NCI-H345 (cell line): Measurements from ENCODE around the gene HOXA6.

Experiments
- DNase-seq: peaks from one replicate; lab custom pipeline; 2025; lab: John Stamatoyannopoulos, UW

The HOXA6 gene

DNA sequence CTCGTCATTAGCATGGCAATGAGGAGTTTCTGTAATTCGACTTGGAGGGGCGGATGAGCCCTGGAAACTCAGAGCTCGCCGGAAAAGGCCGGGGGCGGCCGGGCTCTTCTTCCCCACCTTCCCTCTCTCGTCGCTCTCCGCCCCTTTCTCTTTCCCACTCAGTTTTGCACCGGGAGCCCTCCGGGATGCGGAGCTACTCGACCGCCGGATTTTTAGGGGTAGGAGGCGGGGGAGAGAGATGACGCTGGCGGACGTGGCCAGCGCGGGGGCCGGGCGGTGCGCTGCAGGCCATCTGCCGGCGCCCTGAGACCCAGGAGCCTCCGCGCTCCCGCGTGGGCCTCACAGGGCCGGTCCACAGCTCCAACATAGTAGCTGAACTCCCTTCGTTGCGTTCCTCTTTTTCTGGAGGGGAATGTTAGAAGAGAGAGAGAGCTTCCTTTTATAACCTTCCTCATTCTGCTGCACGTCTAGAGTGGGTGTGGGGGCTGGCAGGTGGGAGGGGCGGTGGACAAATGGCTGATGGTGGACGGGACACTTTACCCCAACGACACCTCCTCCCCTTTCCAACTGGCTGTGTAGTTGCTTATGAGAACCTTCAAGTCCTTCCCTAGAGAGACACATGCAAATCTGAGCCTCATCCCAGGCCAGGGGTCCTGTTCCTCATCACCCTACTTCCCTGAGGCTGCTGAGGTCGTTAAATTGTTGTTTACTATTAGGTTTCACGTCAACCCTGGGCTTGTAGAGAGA is 50.6 kb downstream of the HOXA6 start:
- peak; percentile 24 for DNase-seq

- DNase-seq = peak; percentile 87
These were observed 51.4 kb downstream of the HOXA6 start, which contains the start of gene HOXA1 for GRCh38 chr7:27095897-27096767. Gene HOXA1, minus strand, starts transcription at chr7:27096000. Its CDS starts 88 bp downstream, at chr7:27095912.
